SK-N-SH (cell line): ENCODE results near the gene LMF1. TPM values are rescaled to one million over a fixed set of nuclear protein-coding genes. Genes with fewer than 3 reads are reported as not detected.

ENCODE experiments used
- CTCF ChIA-PET: fragments of 300-600, 350-600 bp; formaldehyde crosslinking; extraction: SDS; loops from one replicate; lab custom pipeline; 2021; lab: Yijun Ruan, JAX
- POLR2A ChIA-PET: fragments of 350-600 bp; sonication (Branson Sonifier 250); formaldehyde crosslinking; extraction: SDS; loops from one replicate; lab custom pipeline; 2020; ENCODE audit warnings: antibody characterized with exemption, inconsistent platforms; lab: Yijun Ruan, JAX
- DNase-seq: peaks from one replicate; pipeline ENCODE4 v3.0.0; 2012
- H2AFZ ChIP-seq: fragments of 200-600 bp; sonication (generic); 2 replicates; pipeline ENCODE4 v1.8.1; 2016; ENCODE audit warnings: antibody characterized with exemption, mild to moderate bottlenecking, low read depth
- H3F3A ChIP-seq: fragments of 200-600 bp; sonication (generic); replicated peaks from 2 replicates; pipeline ENCODE3; 2016; ENCODE audit warnings: antibody characterized with exemption, mild to moderate bottlenecking; ENCODE audit not compliant: insufficient read depth
- H3K27ac ChIP-seq, 2 experiments: fragments of 200-500 bp in 1 of 2; fragments of 200-600 bp in 1 of 2; sonication (Bioruptor generic) in 1 of 2; sonication (generic), shearing (Covaris generic) in 1 of 2; 2 replicates each; pipeline versions ENCODE4 v1.5.1 to v1.6.1; 2014 to 2016; ENCODE audit warnings: low read depth in 2 of 2, inconsistent platforms in 1 of 2, low read length in 1 of 2, mild to moderate bottlenecking in 1 of 2, mixed read lengths in 1 of 2
- H3K27me3 ChIP-seq: fragments of 200-600 bp; sonication (generic), shearing (Covaris generic); 2 replicates; pipeline ENCODE4 v1.6.1; 2016; ENCODE audit warnings: mixed run types; ENCODE audit not compliant: insufficient read depth
- H3K36me3 ChIP-seq, 2 experiments: fragments of 200-500 bp in 1 of 2; fragments of 200-600 bp in 1 of 2; sonication (Bioruptor generic) in 1 of 2; sonication (generic) in 1 of 2; replicated peaks in 1 of 2; 2 replicates each; pipeline versions ENCODE3 to v1.5.1; 2014 to 2016; ENCODE audit warnings: low read length in 1 of 2, mild to moderate bottlenecking in 1 of 2; ENCODE audit not compliant: insufficient read depth in 2 of 2, control insufficient read depth in 1 of 2
- H3K4me1 ChIP-seq, 2 experiments: fragments of 200-500 bp in 1 of 2; fragments of 200-600 bp in 1 of 2; sonication (Bioruptor generic) in 1 of 2; sonication (generic), shearing (Covaris generic) in 1 of 2; 2 replicates each; pipeline versions ENCODE4 v1.5.1 to v1.6.1; 2014 to 2016; ENCODE audit warnings: low read depth in 1 of 2, low read length in 1 of 2, mixed run types in 1 of 2; ENCODE audit not compliant: insufficient read depth in 2 of 2, control insufficient read depth in 1 of 2
- H3K4me2 ChIP-seq: fragments of 200-600 bp; sonication (generic), shearing (Covaris generic); 2 replicates; pipeline ENCODE4 v1.6.1; 2017; ENCODE audit warnings: mixed run types
- H3K4me3 ChIP-seq, 2 experiments: fragments of 200-500 bp in 1 of 2; fragments of 200-600 bp in 1 of 2; sonication (Bioruptor generic) in 1 of 2; sonication (generic), shearing (Covaris generic) in 1 of 2; 2 replicates each; pipeline versions ENCODE4 v1.5.1 to v1.8.1; 2014 to 2016; ENCODE audit warnings: low read depth in 2 of 2, inconsistent platforms in 1 of 2, low read length in 1 of 2, mild to moderate bottlenecking in 1 of 2, mixed read lengths in 1 of 2, moderate library complexity in 1 of 2
- H3K79me2 ChIP-seq: fragments of 200-600 bp; sonication (generic); 2 replicates; pipeline ENCODE4 v1.8.1; 2017; ENCODE audit warnings: mild to moderate bottlenecking; ENCODE audit not compliant: insufficient read depth
- H3K9ac ChIP-seq: fragments of 200-600 bp; sonication (generic); 2 replicates; pipeline ENCODE4 v1.6.1; 2017; ENCODE audit warnings: mixed run types
- H3K9me2 ChIP-seq: fragments of 200-600 bp; sonication (generic); 2 replicates; pipeline ENCODE4 v1.6.1; 2017; ENCODE audit warnings: mixed run types
- H3K9me3 ChIP-seq: fragments of 200-600 bp; sonication (generic); 2 replicates; pipeline ENCODE4 v1.6.1; 2017; ENCODE audit warnings: mixed run types, mild to moderate bottlenecking, moderate library complexity
- H4K20me1 ChIP-seq: fragments of 200-600 bp; sonication (generic); 2 replicates; pipeline ENCODE4 v1.6.1; 2017; ENCODE audit warnings: mild to moderate bottlenecking, mixed run types; ENCODE audit not compliant: insufficient read depth
- CHD2 ChIP-seq: fragments of 150-350 bp; IDR thresholded peaks from 2 replicates; pipeline ENCODE4 v1.6.1; 2018; ENCODE audit warnings: low read length; ENCODE audit not compliant: partially characterized antibody
- ELF1 ChIP-seq: IDR thresholded peaks from 2 replicates; pipeline ENCODE4 v1.4.0; 2012
- FOSL2 ChIP-seq: IDR thresholded peaks from 2 replicates; pipeline ENCODE4 v1.4.0; 2012; ENCODE audit warnings: low read depth, mild to moderate bottlenecking, moderate library complexity, borderline replicate concordance
- FOXM1 ChIP-seq: IDR thresholded peaks from 2 replicates; pipeline ENCODE4 v1.4.0; 2012; ENCODE audit warnings: low read depth, mild to moderate bottlenecking
- GABPA ChIP-seq: IDR thresholded peaks from 2 replicates; pipeline ENCODE4 v1.4.0; 2012; ENCODE audit warnings: low read depth, mild to moderate bottlenecking
- GATA2 ChIP-seq: sonication (generic); formaldehyde crosslinking; IDR thresholded peaks from 2 replicates; pipeline ENCODE4 v1.5.0; 2020; ENCODE audit warnings: mild to moderate bottlenecking, missing genetic modification reagents
- JUND ChIP-seq: IDR thresholded peaks from 2 replicates; pipeline ENCODE4 v1.4.0; 2012
- MAX ChIP-seq: IDR thresholded peaks from 2 replicates; pipeline ENCODE4 v1.4.0; 2012; ENCODE audit warnings: low read depth
- NFIC ChIP-seq: IDR thresholded peaks from 2 replicates; pipeline ENCODE4 v1.4.0; 2012; ENCODE audit warnings: borderline replicate concordance
- NRF1 ChIP-seq: IDR thresholded peaks from 2 replicates; pipeline ENCODE4 v1.6.1; 2012; ENCODE audit warnings: low read depth, mild to moderate bottlenecking, low read length
- POLR2AphosphoS5 ChIP-seq: IDR thresholded peaks from 2 replicates; pipeline ENCODE4 v1.6.1; 2012; ENCODE audit warnings: low read depth, low read length
- RAD21 ChIP-seq: IDR thresholded peaks from 2 replicates; pipeline ENCODE4 v1.6.1; 2012; ENCODE audit warnings: mild to moderate bottlenecking, low read length
- RCOR1 ChIP-seq: fragments of 150-350 bp; IDR thresholded peaks from 2 replicates; pipeline ENCODE4 v1.6.1; 2017; ENCODE audit warnings: antibody characterized with exemption, low read length
- SIN3A ChIP-seq: IDR thresholded peaks from 2 replicates; pipeline ENCODE4 v1.6.1; 2012; ENCODE audit warnings: low read depth, mild to moderate bottlenecking, low read length, moderate library complexity, borderline replicate concordance
- SMC3 ChIP-seq: IDR thresholded peaks from 2 replicates; pipeline ENCODE4 v1.6.1; 2012; ENCODE audit warnings: low read depth, low read length, improper control_type of control experiment
- TAF1 ChIP-seq: IDR thresholded peaks from 2 replicates; pipeline ENCODE4 v1.6.1; 2012; ENCODE audit warnings: low read depth, mild to moderate bottlenecking, low read length, moderate library complexity, borderline replicate concordance
- YY1 ChIP-seq: IDR thresholded peaks from 2 replicates; pipeline ENCODE4 v1.4.0; 2012; ENCODE audit warnings: low read depth, mild to moderate bottlenecking
- WGBS: methylation state at CpG from one replicate; pipeline ENCODE4 v1.1.6; 2017; ENCODE audit warnings: low lambda C conversion rate; 5-methylcytosine and 5-hydroxymethylcytosine counted together
- polyA plus RNA-seq, 3 experiments: library from polyadenylated mRNA; depleted of rRNA; stranded (reverse); fragments of >200 nt; gene quantifications; 2 replicates each; pipeline ENCODE4 v1.2.3, GENCODE V29; 2012
- TF ChIP-seq, protein P1 (sequence below): IDR thresholded peaks from 2 replicates; pipeline ENCODE4 v1.4.0; 2012; ENCODE audit warnings: low read depth, borderline replicate concordance
- TF ChIP-seq, protein P2 (sequence below): fragments of 200-600 bp; sonication (generic); IDR thresholded peaks from 2 replicates; pipeline ENCODE4 v1.6.1; 2017; ENCODE audit warnings: antibody characterized with exemption, mild to moderate bottlenecking, moderate library complexity
- TF ChIP-seq, protein P3 (sequence below): IDR thresholded peaks from 2 replicates; pipeline ENCODE4 v1.6.1; 2012; ENCODE audit warnings: mild to moderate bottlenecking, low read depth, low read length, moderate library complexity

Gene LMF1
- polyA plus RNA-seq, 1 of the 3 experiments (the other 2 are of a cell fraction) = 5.7 TPM

GRCh38 chr16:856811-857210 is 114.0 kb downstream of the LMF1 start:
- Histone ChIP-seq H3K9me3 (no peaks in the 10 kb centered on the region), H3K9ac (no peak overlapping the region), H3K4me2 (no peak overlapping the region), H3K9me2 (no peaks in the 10 kb centered on the region), H3K4me1 (no peaks in the 10 kb centered on the region), H3K4me3 (no peak overlapping the region), H3K27me3 (peaks cover 9% of the 10 kb centered on the region; the same call in 1 of the 2 replicates)
- ChIA-PET POLR2A (no interaction called here), CTCF (no interaction called here)
- TF ChIP-seq POLR2AphosphoS5 (no peak), ELF1 (no peak), GATA2 (CRISPR knock-in tag) (no peak), YY1 (no peak), FOXM1 (no peak), MAX (no peak), FOSL2 (no peak), NFIC (no peak)
- TF ChIP-seq, protein P1, sequence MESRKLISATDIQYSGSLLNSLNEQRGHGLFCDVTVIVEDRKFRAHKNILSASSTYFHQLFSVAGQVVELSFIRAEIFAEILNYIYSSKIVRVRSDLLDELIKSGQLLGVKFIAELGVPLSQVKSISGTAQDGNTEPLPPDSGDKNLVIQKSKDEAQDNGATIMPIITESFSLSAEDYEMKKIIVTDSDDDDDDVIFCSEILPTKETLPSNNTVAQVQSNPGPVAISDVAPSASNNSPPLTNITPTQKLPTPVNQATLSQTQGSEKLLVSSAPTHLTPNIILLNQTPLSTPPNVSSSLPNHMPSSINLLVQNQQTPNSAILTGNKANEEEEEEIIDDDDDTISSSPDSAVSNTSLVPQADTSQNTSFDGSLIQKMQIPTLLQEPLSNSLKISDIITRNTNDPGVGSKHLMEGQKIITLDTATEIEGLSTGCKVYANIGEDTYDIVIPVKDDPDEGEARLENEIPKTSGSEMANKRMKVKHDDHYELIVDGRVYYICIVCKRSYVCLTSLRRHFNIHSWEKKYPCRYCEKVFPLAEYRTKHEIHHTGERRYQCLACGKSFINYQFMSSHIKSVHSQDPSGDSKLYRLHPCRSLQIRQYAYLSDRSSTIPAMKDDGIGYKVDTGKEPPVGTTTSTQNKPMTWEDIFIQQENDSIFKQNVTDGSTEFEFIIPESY = no peak
- TF ChIP-seq, all 33 proteins: peak for 0
- no peak overlapping the region for H3K27ac ChIP-seq
- WGBS = 88% methylated on average over 24 of the region's 24 CpGs
- no peaks in the 10 kb centered on the region for H3K36me3 ChIP-seq
- no peaks in the 10 kb centered on the region for H3K79me2 ChIP-seq
- no peak for DNase-seq
- H2AFZ ChIP-seq = no peak overlapping the region
- H4K20me1 ChIP-seq = no peaks in the 10 kb centered on the region
- no peaks in the 10 kb centered on the region for H3F3A ChIP-seq

GRCh38 chr16:856101-856500 is 114.7 kb downstream of the LMF1 start:
- Histone ChIP-seq H3K9ac (no peak overlapping the region), H3K36me3 (no peaks in the 10 kb centered on the region), H3K4me1 (no peaks in the 10 kb centered on the region), H2AFZ (no peak overlapping the region), H3K27me3 (peaks cover 10% of the 10 kb centered on the region; the same call in 1 of the 2 replicates), H3F3A (no peaks in the 10 kb centered on the region), H3K79me2 (no peaks in the 10 kb centered on the region), H3K4me3 (no peak overlapping the region), H3K9me2 (no peaks in the 10 kb centered on the region), H3K4me2 (no peak overlapping the region), H3K27ac (no peak overlapping the region), H3K9me3 (no peaks in the 10 kb centered on the region), H4K20me1 (no peaks in the 10 kb centered on the region)
- POLR2A ChIA-PET = no interaction called here
- TF ChIP-seq, protein P2, sequence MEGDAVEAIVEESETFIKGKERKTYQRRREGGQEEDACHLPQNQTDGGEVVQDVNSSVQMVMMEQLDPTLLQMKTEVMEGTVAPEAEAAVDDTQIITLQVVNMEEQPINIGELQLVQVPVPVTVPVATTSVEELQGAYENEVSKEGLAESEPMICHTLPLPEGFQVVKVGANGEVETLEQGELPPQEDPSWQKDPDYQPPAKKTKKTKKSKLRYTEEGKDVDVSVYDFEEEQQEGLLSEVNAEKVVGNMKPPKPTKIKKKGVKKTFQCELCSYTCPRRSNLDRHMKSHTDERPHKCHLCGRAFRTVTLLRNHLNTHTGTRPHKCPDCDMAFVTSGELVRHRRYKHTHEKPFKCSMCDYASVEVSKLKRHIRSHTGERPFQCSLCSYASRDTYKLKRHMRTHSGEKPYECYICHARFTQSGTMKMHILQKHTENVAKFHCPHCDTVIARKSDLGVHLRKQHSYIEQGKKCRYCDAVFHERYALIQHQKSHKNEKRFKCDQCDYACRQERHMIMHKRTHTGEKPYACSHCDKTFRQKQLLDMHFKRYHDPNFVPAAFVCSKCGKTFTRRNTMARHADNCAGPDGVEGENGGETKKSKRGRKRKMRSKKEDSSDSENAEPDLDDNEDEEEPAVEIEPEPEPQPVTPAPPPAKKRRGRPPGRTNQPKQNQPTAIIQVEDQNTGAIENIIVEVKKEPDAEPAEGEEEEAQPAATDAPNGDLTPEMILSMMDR = no peak
- TF ChIP-seq, protein P1 = no peak
- TF ChIP-seq CHD2 (no peak), SMC3 (no peak), TAF1 (no peak), RAD21 (no peak), JUND (no peak), GATA2 (CRISPR knock-in tag) (no peak), POLR2AphosphoS5 (no peak), SIN3A (no peak), RCOR1 (no peak), NRF1 (no peak), GABPA (no peak), NFIC (no peak)
- TF ChIP-seq, protein P3, sequence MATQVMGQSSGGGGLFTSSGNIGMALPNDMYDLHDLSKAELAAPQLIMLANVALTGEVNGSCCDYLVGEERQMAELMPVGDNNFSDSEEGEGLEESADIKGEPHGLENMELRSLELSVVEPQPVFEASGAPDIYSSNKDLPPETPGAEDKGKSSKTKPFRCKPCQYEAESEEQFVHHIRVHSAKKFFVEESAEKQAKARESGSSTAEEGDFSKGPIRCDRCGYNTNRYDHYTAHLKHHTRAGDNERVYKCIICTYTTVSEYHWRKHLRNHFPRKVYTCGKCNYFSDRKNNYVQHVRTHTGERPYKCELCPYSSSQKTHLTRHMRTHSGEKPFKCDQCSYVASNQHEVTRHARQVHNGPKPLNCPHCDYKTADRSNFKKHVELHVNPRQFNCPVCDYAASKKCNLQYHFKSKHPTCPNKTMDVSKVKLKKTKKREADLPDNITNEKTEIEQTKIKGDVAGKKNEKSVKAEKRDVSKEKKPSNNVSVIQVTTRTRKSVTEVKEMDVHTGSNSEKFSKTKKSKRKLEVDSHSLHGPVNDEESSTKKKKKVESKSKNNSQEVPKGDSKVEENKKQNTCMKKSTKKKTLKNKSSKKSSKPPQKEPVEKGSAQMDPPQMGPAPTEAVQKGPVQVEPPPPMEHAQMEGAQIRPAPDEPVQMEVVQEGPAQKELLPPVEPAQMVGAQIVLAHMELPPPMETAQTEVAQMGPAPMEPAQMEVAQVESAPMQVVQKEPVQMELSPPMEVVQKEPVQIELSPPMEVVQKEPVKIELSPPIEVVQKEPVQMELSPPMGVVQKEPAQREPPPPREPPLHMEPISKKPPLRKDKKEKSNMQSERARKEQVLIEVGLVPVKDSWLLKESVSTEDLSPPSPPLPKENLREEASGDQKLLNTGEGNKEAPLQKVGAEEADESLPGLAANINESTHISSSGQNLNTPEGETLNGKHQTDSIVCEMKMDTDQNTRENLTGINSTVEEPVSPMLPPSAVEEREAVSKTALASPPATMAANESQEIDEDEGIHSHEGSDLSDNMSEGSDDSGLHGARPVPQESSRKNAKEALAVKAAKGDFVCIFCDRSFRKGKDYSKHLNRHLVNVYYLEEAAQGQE = no peak
- CTCF ChIA-PET = no interaction called here
- WGBS = 63% methylated on average over 3 of the region's 12 CpGs
- no peak for DNase-seq
